Loucy (cell line): ENCODE results near the gene SCAF1.

ENCODE experiments used
- H2AFZ ChIP-seq: fragments of 200-600 bp; sonication (generic); 2 replicates; pipeline ENCODE4 v1.6.0; 2016; ENCODE audit warnings: antibody characterized with exemption, mild to moderate bottlenecking, low read length, moderate library complexity
- H3F3A ChIP-seq: fragments of 200-600 bp; 2 replicates; pipeline ENCODE4 v1.6.0; 2016; ENCODE audit warnings: antibody characterized with exemption, low read depth, mild to moderate bottlenecking
- H3K27me3 ChIP-seq: fragments of 200-600 bp; sonication (generic); 2 replicates; pipeline ENCODE4 v1.6.1; 2014; ENCODE audit warnings: low read length, mild to moderate bottlenecking; ENCODE audit not compliant: insufficient read depth, poor library complexity, severe bottlenecking
- H3K36me3 ChIP-seq: fragments of 200-600 bp; sonication (generic); 2 replicates; pipeline ENCODE4 v1.6.1; 2016; ENCODE audit warnings: low read length; ENCODE audit not compliant: insufficient read depth
- H3K4me1 ChIP-seq: fragments of 200-600 bp; sonication (generic); 2 replicates; pipeline ENCODE4 v1.5.1; 2014; ENCODE audit warnings: low read length, mild to moderate bottlenecking; ENCODE audit not compliant: insufficient read depth, poor library complexity, severe bottlenecking
- H3K4me2 ChIP-seq: fragments of 200-600 bp; sonication (generic); 2 replicates; pipeline ENCODE4 v1.6.0; 2014; ENCODE audit warnings: antibody characterized with exemption, low read length, low read depth, mild to moderate bottlenecking; ENCODE audit not compliant: poor library complexity, severe bottlenecking
- H3K4me3 ChIP-seq: fragments of 200-600 bp; sonication (generic); 2 replicates; pipeline ENCODE4 v1.5.1; 2014; ENCODE audit warnings: low read length, mild to moderate bottlenecking, mixed read lengths; ENCODE audit not compliant: poor library complexity, severe bottlenecking
- H3K79me2 ChIP-seq: fragments of 200-600 bp; sonication (generic); 2 replicates; pipeline ENCODE4 v1.6.1; 2014; ENCODE audit warnings: low read length; ENCODE audit not compliant: insufficient read depth
- H3K9ac ChIP-seq: fragments of 200-600 bp; sonication (generic); 2 replicates; pipeline ENCODE4 v1.6.0; 2014; ENCODE audit warnings: mild to moderate bottlenecking, low read depth, low read length, moderate library complexity; ENCODE audit not compliant: poor library complexity, severe bottlenecking
- H3K9me2 ChIP-seq: fragments of 200-600 bp; sonication (generic); replicated peaks from 2 replicates; pipeline ENCODE4 v1.6.1; 2016; ENCODE audit warnings: low read depth, low read length, mixed read lengths
- H3K9me3 ChIP-seq: fragments of 200-600 bp; sonication (generic); 2 replicates; pipeline ENCODE4 v1.6.1; 2014; ENCODE audit warnings: mild to moderate bottlenecking, antibody characterized with exemption, low read length, low read depth; ENCODE audit not compliant: insufficient read depth
- H4K20me1 ChIP-seq: fragments of 200-600 bp; sonication (generic); 2 replicates; pipeline ENCODE4 v1.6.0; 2014; ENCODE audit warnings: antibody characterized with exemption, low read length, mild to moderate bottlenecking; ENCODE audit not compliant: insufficient read depth, poor library complexity, severe bottlenecking
- EZH2phosphoT487 ChIP-seq: fragments of 200-600 bp; IDR thresholded peaks from 2 replicates; pipeline ENCODE4 v1.6.1; 2018; ENCODE audit warnings: antibody characterized with exemption, mild to moderate bottlenecking, moderate library complexity, borderline replicate concordance
- TF ChIP-seq, protein P1 (sequence below): fragments of 200-600 bp; sonication (generic); conservative IDR thresholded peaks from 2 replicates; pipeline ENCODE4 v1.5.1; 2014; ENCODE audit warnings: mild to moderate bottlenecking, antibody characterized with exemption, low read length

The SCAF1 gene

DNA sequence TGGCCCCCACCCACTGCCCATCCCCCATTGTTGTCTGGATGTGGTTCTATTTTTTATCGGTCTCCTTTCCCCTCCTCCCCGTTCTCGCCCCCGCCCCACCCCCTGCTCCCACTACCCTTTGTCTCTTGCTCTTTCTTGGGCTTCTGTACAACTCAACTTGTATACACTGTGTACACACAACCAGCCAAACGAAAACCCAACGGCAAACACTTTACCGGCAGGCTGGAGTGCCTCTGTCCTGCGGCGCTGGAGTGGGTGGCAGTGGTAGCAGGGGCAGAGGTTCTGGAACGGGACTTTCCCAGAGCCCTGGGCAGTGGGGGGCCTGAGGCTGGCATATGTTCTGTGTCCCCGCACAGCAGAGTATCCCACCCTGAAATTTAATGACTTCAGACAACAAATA lies 15.8 kb upstream of the SCAF1 start:
- Histone ChIP-seq H3F3A (no peaks in the 10 kb centered on the region), H3K4me3 (no peak overlapping the region), H3K4me1 (no peaks in the 10 kb centered on the region), H3K4me2 (no peak overlapping the region), H3K36me3 (peaks cover 46% of the 10 kb centered on the region; the same call in 1 of the 2 replicates), H3K27me3 (no peaks in the 10 kb centered on the region), H3K9ac (no peak overlapping the region), H3K79me2 (no peaks in the 10 kb centered on the region), H3K9me3 (no peaks in the 10 kb centered on the region), H4K20me1 (no peaks in the 10 kb centered on the region), H2AFZ (no peak overlapping the region), H3K9me2 (no peaks in the 10 kb centered on the region)
- TF ChIP-seq EZH2phosphoT487 = no peak
- TF ChIP-seq, protein P1, sequence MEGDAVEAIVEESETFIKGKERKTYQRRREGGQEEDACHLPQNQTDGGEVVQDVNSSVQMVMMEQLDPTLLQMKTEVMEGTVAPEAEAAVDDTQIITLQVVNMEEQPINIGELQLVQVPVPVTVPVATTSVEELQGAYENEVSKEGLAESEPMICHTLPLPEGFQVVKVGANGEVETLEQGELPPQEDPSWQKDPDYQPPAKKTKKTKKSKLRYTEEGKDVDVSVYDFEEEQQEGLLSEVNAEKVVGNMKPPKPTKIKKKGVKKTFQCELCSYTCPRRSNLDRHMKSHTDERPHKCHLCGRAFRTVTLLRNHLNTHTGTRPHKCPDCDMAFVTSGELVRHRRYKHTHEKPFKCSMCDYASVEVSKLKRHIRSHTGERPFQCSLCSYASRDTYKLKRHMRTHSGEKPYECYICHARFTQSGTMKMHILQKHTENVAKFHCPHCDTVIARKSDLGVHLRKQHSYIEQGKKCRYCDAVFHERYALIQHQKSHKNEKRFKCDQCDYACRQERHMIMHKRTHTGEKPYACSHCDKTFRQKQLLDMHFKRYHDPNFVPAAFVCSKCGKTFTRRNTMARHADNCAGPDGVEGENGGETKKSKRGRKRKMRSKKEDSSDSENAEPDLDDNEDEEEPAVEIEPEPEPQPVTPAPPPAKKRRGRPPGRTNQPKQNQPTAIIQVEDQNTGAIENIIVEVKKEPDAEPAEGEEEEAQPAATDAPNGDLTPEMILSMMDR = no peak

DNA sequence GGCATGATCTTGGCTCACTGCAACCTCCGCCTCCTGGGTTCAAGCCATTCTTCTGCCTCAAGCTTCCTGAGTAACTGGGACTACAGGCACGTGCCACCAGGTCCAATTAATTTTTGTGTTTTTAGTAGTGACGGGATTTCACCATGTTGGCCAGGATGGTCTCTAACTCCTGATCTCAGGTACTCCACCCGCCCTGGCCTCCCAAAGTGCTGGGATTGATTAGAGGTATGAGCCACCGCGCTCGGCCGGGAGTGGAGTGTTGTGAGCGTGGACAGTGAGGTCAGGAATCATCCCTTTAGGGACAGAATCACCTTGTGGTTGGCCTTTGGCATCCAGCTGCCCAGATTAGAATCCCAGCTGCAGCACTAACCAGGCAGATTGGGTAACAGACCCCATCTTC lies 12.3 kb upstream of the SCAF1 start:
- TF ChIP-seq EZH2phosphoT487 = no peak
- TF ChIP-seq, protein P1 = no peak
- Histone ChIP-seq H3K79me2 (no peaks in the 10 kb centered on the region), H3K9me3 (no peaks in the 10 kb centered on the region), H3K36me3 (peaks cover 28% of the 10 kb centered on the region; the same call in 1 of the 2 replicates), H3K4me1 (no peaks in the 10 kb centered on the region), H3K27me3 (no peaks in the 10 kb centered on the region), H3K4me2 (no peak overlapping the region), H3K4me3 (no peak overlapping the region), H3F3A (no peaks in the 10 kb centered on the region), H3K9ac (no peak overlapping the region), H4K20me1 (no peaks in the 10 kb centered on the region), H2AFZ (no peak overlapping the region), H3K9me2 (no peaks in the 10 kb centered on the region)

DNA sequence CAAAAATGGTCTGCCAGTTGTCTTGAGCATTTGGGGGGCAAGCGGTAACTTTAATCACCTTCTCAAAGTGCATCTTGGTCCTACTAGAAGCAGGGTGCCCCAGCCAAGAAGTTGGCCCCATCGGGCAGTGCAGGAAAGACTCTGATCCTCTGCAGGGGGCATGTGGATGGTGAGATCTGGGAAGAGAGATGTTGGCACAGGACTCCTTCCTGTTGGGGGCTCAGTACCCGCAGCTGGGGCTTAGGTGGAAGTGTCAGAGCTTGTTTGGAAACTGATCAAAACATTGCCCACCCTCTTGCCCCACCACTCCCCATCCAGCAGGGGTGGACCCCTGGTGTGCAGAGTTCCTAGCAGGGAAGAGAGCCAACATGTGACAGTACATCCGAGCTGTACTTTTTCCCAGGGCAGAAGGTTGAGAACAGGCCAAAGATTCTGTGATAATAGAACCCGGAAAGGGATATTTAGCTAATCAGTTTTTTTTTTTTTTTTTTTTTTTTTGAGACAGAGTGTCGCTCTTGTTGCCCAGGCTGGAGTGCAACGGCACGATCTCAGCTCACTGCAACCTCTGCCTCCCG lies 10.9 kb upstream of the SCAF1 start:
- Histone ChIP-seq H3K4me3 (no peak overlapping the region), H3K9me3 (no peaks in the 10 kb centered on the region), H3K4me2 (no peak overlapping the region), H2AFZ (no peak overlapping the region), H3K9me2 (no peaks in the 10 kb centered on the region), H3F3A (no peaks in the 10 kb centered on the region), H3K27me3 (no peaks in the 10 kb centered on the region), H3K4me1 (no peaks in the 10 kb centered on the region), H4K20me1 (no peaks in the 10 kb centered on the region), H3K9ac (no peak overlapping the region), H3K36me3 (peaks cover 17% of the 10 kb centered on the region; the same call in 1 of the 2 replicates), H3K79me2 (no peaks in the 10 kb centered on the region)
- TF ChIP-seq, protein P1 = no peak
- no peak for TF ChIP-seq EZH2phosphoT487
